HCT116 (cell line): Measurements from ENCODE around the gene BMP5. TPM values are rescaled to one million over a fixed set of nuclear protein-coding genes. Genes with fewer than 3 reads are reported as not detected.

Experiments
- ATAC-seq: fragments of 200-7000 bp; cut with Tn5 transposase; 2 replicates; pipeline ENCODE4 v1.9.1; 2020; ENCODE audit warnings: mild to moderate bottlenecking, moderate library complexity
- BruUV-seq: library from RNA; stranded (reverse); fragments of 400-500 nt; replicated peaks from 2 replicates; lab custom pipeline; 2021; lab: Mats Ljungman, UMichigan
- CTCF ChIA-PET: fragments of 300-600 bp; sonication (Branson Sonifier 250); formaldehyde crosslinking; loops from one replicate; lab custom pipeline; 2021; ENCODE audit warnings: antibody characterized with exemption; lab: Charles Lee
- POLR2A ChIA-PET: fragments of 300-600, 350-600 bp; sonication (Branson Sonifier 250); formaldehyde crosslinking; loops from one replicate; lab custom pipeline; 2021; ENCODE audit warnings: antibody characterized with exemption; lab: Charles Lee
- RAD21 ChIA-PET, 2 experiments: fragments of 300-600 bp; sonication (Branson Sonifier 250); formaldehyde crosslinking; loops; one replicate each; lab custom pipeline; 2023; ENCODE audit warnings: low total read pairs in 2 of 2; ENCODE audit not compliant: uncharacterized antibody in 2 of 2, unreplicated experiment in 2 of 2, low non-redundant PET in 1 of 2; lab: Charles Lee
- DNase-seq: peaks from one replicate; pipeline ENCODE4 v3.0.0-alpha.2; 2010; ENCODE audit warnings: low read depth, low spot score
- H2AFZ ChIP-seq: fragments of 200-600 bp; shearing (Covaris generic), sonication (generic); 2 replicates; pipeline ENCODE4 v1.6.1; 2017; ENCODE audit warnings: low read depth, mixed run types, mixed read lengths, antibody characterized with exemption, low read length; ENCODE audit not compliant: poor library complexity, severe bottlenecking
- H3K27ac ChIP-seq: 2 replicates; pipeline ENCODE4 v1.5.1; 2012; ENCODE audit warnings: low read depth, low read length
- H3K27me3 ChIP-seq: fragments of 200-600 bp; sonication (generic); 2 replicates; pipeline ENCODE4 v1.6.1; 2016; ENCODE audit warnings: mixed run types, low read length, mixed read lengths; ENCODE audit not compliant: insufficient read depth
- H3K36me3 ChIP-seq, 2 experiments: fragments of 200-500 bp in 1 of 2; fragments of 200-600 bp in 1 of 2; sonication (Bioruptor generic) in 1 of 2; sonication (generic) in 1 of 2; 2 replicates each; pipeline versions ENCODE4 v1.5.1 to v1.6.1; 2014 to 2016; ENCODE audit warnings: low read length in 2 of 2, inconsistent platforms in 1 of 2, mixed read lengths in 1 of 2, mixed run types in 1 of 2; ENCODE audit not compliant: insufficient read depth in 2 of 2, control insufficient read depth in 1 of 2
- H3K4me1 ChIP-seq, 2 experiments: fragments of 200-600 bp in 1 of 2; sonication (generic) in 1 of 2; 2 replicates each; pipeline versions ENCODE4 v1.5.1 to v1.6.1; 2012 to 2017; ENCODE audit warnings: low read length in 2 of 2, inconsistent platforms in 1 of 2, mild to moderate bottlenecking in 1 of 2, mixed read lengths in 1 of 2, mixed run types in 1 of 2, moderate library complexity in 1 of 2; ENCODE audit not compliant: insufficient read depth in 2 of 2, control insufficient read depth in 1 of 2
- H3K4me2 ChIP-seq: fragments of 200-600 bp; sonication (generic); 2 replicates; pipeline ENCODE4 v1.6.1; 2017; ENCODE audit warnings: mixed run types, low read length, mixed read lengths
- H3K4me3 ChIP-seq, 2 experiments: fragments of 200-600 bp in 1 of 2; sonication (generic) in 1 of 2; replicated peaks in 1 of 2; 2 replicates each; pipeline ENCODE4 v1.5.1; 2011 to 2016; ENCODE audit warnings: low read length in 2 of 2, control low read depth in 1 of 2, low read depth in 1 of 2, mild to moderate bottlenecking in 1 of 2, mixed read lengths in 1 of 2, mixed run types in 1 of 2
- H3K79me2 ChIP-seq: fragments of 200-600 bp; sonication (generic); 2 replicates; pipeline ENCODE4 v1.6.1; 2017; ENCODE audit warnings: mild to moderate bottlenecking, mixed run types, low read length, moderate library complexity, mixed read lengths; ENCODE audit not compliant: insufficient read depth
- H3K9ac ChIP-seq: fragments of 200-600 bp; sonication (generic); 2 replicates; pipeline ENCODE4 v1.6.1; 2016; ENCODE audit warnings: low read length, mixed read lengths
- H3K9me2 ChIP-seq: fragments of 200-600 bp; sonication (generic), shearing (Covaris generic); 2 replicates; pipeline ENCODE4 v1.6.1; 2017; ENCODE audit warnings: mixed run types, mild to moderate bottlenecking, moderate library complexity; ENCODE audit not compliant: insufficient read depth
- H3K9me3 ChIP-seq, 2 experiments: fragments of 200-500 bp in 1 of 2; fragments of 200-600 bp in 1 of 2; sonication (Bioruptor generic) in 1 of 2; sonication (generic) in 1 of 2; 2 replicates each; pipeline ENCODE4 v1.6.1; 2014 to 2017; ENCODE audit warnings: low read length in 2 of 2, mixed read lengths in 2 of 2, inconsistent platforms in 1 of 2, low read depth in 1 of 2, mild to moderate bottlenecking in 1 of 2, mixed run types in 1 of 2, moderate library complexity in 1 of 2; ENCODE audit not compliant: control insufficient read depth in 1 of 2, insufficient read depth in 1 of 2
- H4K20me1 ChIP-seq: fragments of 200-600 bp; sonication (generic), shearing (Covaris generic); 2 replicates; pipeline ENCODE4 v1.6.1; 2017; ENCODE audit warnings: mixed run types, mild to moderate bottlenecking, moderate library complexity; ENCODE audit not compliant: insufficient read depth
- EGR1 ChIP-seq: IDR thresholded peaks from 2 replicates; pipeline ENCODE4 v1.6.1; 2012; ENCODE audit warnings: low read depth
- ELF1 ChIP-seq: IDR thresholded peaks from 2 replicates; pipeline ENCODE4 v1.6.1; 2012; ENCODE audit warnings: low read depth, borderline replicate concordance
- EZH2 ChIP-seq: fragments of 200-600 bp; sonication (generic); IDR thresholded peaks from 2 replicates; pipeline ENCODE4 v1.6.1; 2017; ENCODE audit warnings: antibody characterized with exemption, mixed run types
- FOSL1 ChIP-seq: IDR thresholded peaks from 2 replicates; pipeline ENCODE4 v1.6.1; 2012; ENCODE audit warnings: low read depth
- JUND ChIP-seq: IDR thresholded peaks from 2 replicates; pipeline ENCODE4 v1.6.1; 2012
- POLR2AphosphoS5 ChIP-seq: IDR thresholded peaks from 2 replicates; pipeline ENCODE4 v1.6.1; 2011; ENCODE audit warnings: mild to moderate bottlenecking, low read depth, low read length, moderate library complexity
- RAD21 ChIP-seq: IDR thresholded peaks from 2 replicates; pipeline ENCODE4 v1.6.1; 2012; ENCODE audit warnings: low read depth, mild to moderate bottlenecking
- SIN3A ChIP-seq: IDR thresholded peaks from 2 replicates; pipeline ENCODE4 v1.6.1; 2012; ENCODE audit warnings: low read depth
- SP1 ChIP-seq: IDR thresholded peaks from 2 replicates; pipeline ENCODE4 v1.6.1; 2012; ENCODE audit warnings: low read depth
- TCF7L2 ChIP-seq: IDR thresholded peaks from 2 replicates; pipeline ENCODE4 v1.7.0; 2011; ENCODE audit warnings: borderline replicate concordance, inconsistent platforms; ENCODE audit not compliant: insufficient read depth, insufficient read length; ENCODE audit errors: extremely low read depth
- YY1 ChIP-seq: IDR thresholded peaks from 2 replicates; pipeline ENCODE4 v1.6.1; 2011; ENCODE audit warnings: low read length, low read depth, moderate library complexity, mild to moderate bottlenecking; ENCODE audit not compliant: insufficient replicate concordance; ENCODE audit errors: extremely low read depth
- ZBTB33 ChIP-seq: IDR thresholded peaks from 2 replicates; pipeline ENCODE4 v1.6.1; 2011; ENCODE audit warnings: mild to moderate bottlenecking, low read length, moderate library complexity; ENCODE audit not compliant: insufficient replicate concordance; ENCODE audit errors: extremely low read depth
- intact Hi-C: fragments of 100-400 bp; cut with micrococcal nuclease; formaldehyde crosslinking; loops from 2 replicates; pipeline ENCODE4 v1.10.0; 2022
- total RNA-seq: library from RNA; stranded (reverse); gene quantifications from one replicate; pipeline ENCODE4 v1.2.1, GENCODE V29; 2021; ENCODE audit not compliant: unreplicated experiment
- TF ChIP-seq, protein P1 (sequence below): IDR thresholded peaks from 2 replicates; pipeline ENCODE4 v1.6.1; 2012

The BMP5 gene
- total RNA-seq, 1 experiment from 2014 or later = not detected

- intact Hi-C loops = no loop called here
- ChIA-PET CTCF (no interaction called here), POLR2A (no interaction called here), RAD21 (no interaction called here)
- BruUV-seq = no TSS peak
- H3K27ac ChIP-seq = no peak overlapping the region
- peaks cover 68% of the 10 kb centered on the region for H3K27me3 ChIP-seq
- H3K4me1 ChIP-seq = no peaks in the 10 kb centered on the region
- no peak overlapping the region for H3K4me2 ChIP-seq
- H3K9me3 ChIP-seq = no peaks in the 10 kb centered on the region
- H3K79me2 ChIP-seq = no peaks in the 10 kb centered on the region
- no peak overlapping the region for H3K4me3 ChIP-seq
- no peak overlapping the region for H3K9ac ChIP-seq
- TF ChIP-seq POLR2AphosphoS5 = no peak
- TF ChIP-seq SP1 = no peak
- TF ChIP-seq SIN3A = no peak
- ATAC-seq = no peak
- no peaks in the 10 kb centered on the region for H3K9me2 ChIP-seq
- no peaks in the 10 kb centered on the region for H3K36me3 ChIP-seq
- DNase-seq = no peak
- no peaks in the 10 kb centered on the region for H4K20me1 ChIP-seq
- no peak overlapping the region for H2AFZ ChIP-seq
Observed at GRCh38 chr6:55774286-55775028, 100.9 kb downstream of the BMP5 start.

- TF ChIP-seq JUND (no peak), FOSL1 (no peak), POLR2AphosphoS5 (no peak), SP1 (no peak), ZBTB33 (no peak), ELF1 (no peak), EGR1 (no peak), YY1 (no peak), RAD21 (no peak), TCF7L2 (no peak), EZH2 (no peak)
- TF ChIP-seq, protein P1, sequence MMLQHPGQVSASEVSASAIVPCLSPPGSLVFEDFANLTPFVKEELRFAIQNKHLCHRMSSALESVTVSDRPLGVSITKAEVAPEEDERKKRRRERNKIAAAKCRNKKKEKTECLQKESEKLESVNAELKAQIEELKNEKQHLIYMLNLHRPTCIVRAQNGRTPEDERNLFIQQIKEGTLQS = no peak
- ATAC-seq (no peak), DNase-seq (no peak)
- Histone ChIP-seq H3K9me3 (no peaks in the 10 kb centered on the region), H3K27ac (no peak overlapping the region), H3K27me3 (peaks cover 67% of the 10 kb centered on the region), H2AFZ (no peak overlapping the region), H3K9ac (no peak overlapping the region), H3K79me2 (no peaks in the 10 kb centered on the region), H4K20me1 (no peaks in the 10 kb centered on the region), H3K4me2 (no peak overlapping the region), H3K9me2 (no peaks in the 10 kb centered on the region), H3K4me1 (no peaks in the 10 kb centered on the region), H3K4me3 (no peak overlapping the region), H3K36me3 (no peaks in the 10 kb centered on the region)
- intact Hi-C loops = no loop called here
- no TSS peak for BruUV-seq
- RAD21 ChIA-PET = no interaction called here
- POLR2A ChIA-PET = no interaction called here
- CTCF ChIA-PET = no interaction called here
Observed at GRCh38 chr6:55773620-55774216, 101.7 kb downstream of the BMP5 start.
